C4-2B (cell line): ENCODE measurements around the gene TOR4A.

Experiments
- H3K27ac ChIP-seq: fragments of 450-650 bp; 2 replicates; pipeline ENCODE4 v1.5.1; 2017
- ZFX ChIP-seq: fragments of 450-650 bp; IDR thresholded peaks from 2 replicates; pipeline ENCODE4 v1.6.1; 2017
- TF ChIP-seq, protein P1 (sequence below): fragments of 450-650 bp; conservative IDR thresholded peaks from 2 replicates; pipeline ENCODE4 v1.5.1; 2017; ENCODE audit warnings: mild to moderate bottlenecking

TOR4A gene

DNA sequence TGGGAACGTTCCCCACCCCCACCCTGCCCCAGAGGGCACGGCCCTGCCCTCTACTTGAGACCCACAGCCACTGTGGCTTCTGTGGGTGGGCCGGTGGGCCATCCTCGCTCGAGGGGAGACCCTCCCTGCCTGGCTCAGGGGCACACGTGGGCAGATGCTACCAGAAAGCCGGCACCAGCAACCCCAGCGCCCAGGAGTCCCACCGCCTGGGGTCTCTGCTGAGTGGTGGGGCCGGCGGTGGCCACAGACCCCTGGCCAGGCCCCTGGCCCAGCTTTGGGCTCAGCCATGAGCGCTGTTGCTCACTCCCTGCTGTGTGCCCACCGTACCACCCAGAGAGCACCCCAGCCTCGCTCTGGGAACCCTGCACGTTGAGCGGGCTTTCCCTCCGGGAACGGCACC lies 41.1 kb downstream of the TOR4A start:
- TF ChIP-seq, protein P1, sequence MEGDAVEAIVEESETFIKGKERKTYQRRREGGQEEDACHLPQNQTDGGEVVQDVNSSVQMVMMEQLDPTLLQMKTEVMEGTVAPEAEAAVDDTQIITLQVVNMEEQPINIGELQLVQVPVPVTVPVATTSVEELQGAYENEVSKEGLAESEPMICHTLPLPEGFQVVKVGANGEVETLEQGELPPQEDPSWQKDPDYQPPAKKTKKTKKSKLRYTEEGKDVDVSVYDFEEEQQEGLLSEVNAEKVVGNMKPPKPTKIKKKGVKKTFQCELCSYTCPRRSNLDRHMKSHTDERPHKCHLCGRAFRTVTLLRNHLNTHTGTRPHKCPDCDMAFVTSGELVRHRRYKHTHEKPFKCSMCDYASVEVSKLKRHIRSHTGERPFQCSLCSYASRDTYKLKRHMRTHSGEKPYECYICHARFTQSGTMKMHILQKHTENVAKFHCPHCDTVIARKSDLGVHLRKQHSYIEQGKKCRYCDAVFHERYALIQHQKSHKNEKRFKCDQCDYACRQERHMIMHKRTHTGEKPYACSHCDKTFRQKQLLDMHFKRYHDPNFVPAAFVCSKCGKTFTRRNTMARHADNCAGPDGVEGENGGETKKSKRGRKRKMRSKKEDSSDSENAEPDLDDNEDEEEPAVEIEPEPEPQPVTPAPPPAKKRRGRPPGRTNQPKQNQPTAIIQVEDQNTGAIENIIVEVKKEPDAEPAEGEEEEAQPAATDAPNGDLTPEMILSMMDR, result no peak
- TF ChIP-seq ZFX, result no peak
- no peak overlapping the region for H3K27ac ChIP-seq

GRCh38 chr9:137319011-137319738 lies 41.6 kb downstream of the TOR4A start:
- no peak overlapping the region for H3K27ac ChIP-seq
- TF ChIP-seq, protein P1, result no peak
- no peak for TF ChIP-seq ZFX

GRCh38 chr9:137319739-137320551 lies 42.4 kb downstream of the TOR4A start:
- H3K27ac ChIP-seq, result no peak overlapping the region
- no peak for TF ChIP-seq ZFX
- TF ChIP-seq, protein P1, result no peak

DNA sequence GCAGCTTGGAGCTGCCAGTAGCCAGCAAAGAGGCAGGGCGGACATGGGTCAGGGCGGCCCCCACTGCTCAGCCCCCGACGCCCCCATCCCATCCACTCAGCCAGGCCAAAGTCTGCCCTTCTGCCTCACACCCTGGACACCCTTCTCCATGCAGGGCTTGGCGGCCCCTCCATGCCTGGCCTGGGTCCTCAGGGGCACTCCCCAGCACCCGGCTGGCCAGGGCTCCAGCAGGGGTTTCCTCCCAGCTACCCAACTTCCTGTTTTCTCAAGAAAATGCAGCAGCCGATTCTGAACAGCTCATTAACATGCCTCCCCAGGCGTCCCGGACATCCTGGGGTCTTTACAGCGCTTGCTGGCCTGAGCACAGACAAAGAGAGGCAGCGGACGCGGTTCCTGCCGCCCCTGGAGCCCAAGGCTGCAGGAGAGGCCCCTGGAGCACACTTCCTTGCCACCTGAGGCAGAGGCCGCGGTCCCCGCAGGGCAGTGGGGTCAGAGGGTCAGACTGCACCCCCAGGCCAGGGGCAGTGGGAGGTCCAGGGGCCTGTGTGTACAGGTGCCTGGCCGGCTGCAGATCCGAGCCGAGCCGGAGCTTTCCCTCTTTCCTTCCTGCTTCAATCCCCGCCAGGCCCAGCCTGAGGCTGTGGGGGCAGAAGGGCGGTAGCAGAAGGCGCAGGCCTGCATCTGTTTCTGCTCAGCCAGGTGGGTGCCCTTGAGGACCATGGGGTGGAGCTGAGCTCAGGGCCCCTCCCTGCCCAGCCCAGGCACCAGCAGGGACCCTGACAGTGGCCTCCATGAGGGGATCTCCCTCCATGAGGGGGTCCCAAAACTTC lies 43.2 kb downstream of the TOR4A start:
- TF ChIP-seq, protein P1, result no peak
- TF ChIP-seq ZFX, result no peak
- no peak overlapping the region for H3K27ac ChIP-seq

- TF ChIP-seq, protein P1, result no peak
- no peak for TF ChIP-seq ZFX
- no peak overlapping the region for H3K27ac ChIP-seq
Measured at GRCh38 chr9:137321726-137322361, 44.3 kb downstream of the TOR4A start.

- TF ChIP-seq ZFX, result no peak
- TF ChIP-seq, protein P1, result no peak
- H3K27ac ChIP-seq, result no peak overlapping the region
Measured at GRCh38 chr9:137323531-137324331, 46.2 kb downstream of the TOR4A start.
